ENCODE data around the gene TMEM204.

TMEM204 gene

GRCh38 chr16:1601031-1601430 is 67.6 kb downstream of the TMEM204 start:
- DNase-seq = no peak

GRCh38 chr16:1601489-1601888 is 68.0 kb downstream of the TMEM204 start:
- DNase-seq = no peak

GRCh38 chr16:1602285-1602684 is 68.8 kb downstream of the TMEM204 start:
- no peak for DNase-seq
